Stimulated activated naive CD8-positive, alpha-beta T cell treated with anti-CD3 and anti-CD28 coated beads, Interleukin-15, Interleukin-2, amounts not matched to agents 100 U/mL and 50 U/mL, for 24 hours (primary cell): Measurements from ENCODE around the gene SCD5.

Source experiments
- ATAC-seq: fragments of 150-1000 bp; cut with Tn5 transposase; one replicate; pipeline ENCODE4 v1.10.0; 2021
- DNase-seq: peaks from one replicate; pipeline ENCODE4 v3.0.0; 2021

The SCD5 gene

DNA sequence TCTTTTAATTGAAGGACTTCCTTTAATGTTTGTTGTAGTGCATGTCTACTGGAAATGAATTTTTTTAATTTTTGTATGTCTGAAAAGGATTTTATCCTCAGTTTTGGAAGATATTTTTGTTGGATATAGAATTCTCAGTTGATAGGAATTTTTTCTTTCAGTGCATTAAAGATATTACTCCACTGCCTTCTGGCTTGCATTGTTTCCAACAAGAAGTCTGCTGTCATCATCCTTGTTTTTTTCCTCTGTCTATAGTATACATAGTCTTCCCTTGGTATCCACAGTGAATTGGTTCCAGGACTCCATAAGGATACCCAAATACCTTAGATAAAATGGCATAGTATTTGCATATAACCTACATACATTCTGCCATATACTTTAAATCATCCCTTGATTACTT, 33.5 kb downstream of the SCD5 start:
- DNase-seq (no peak), ATAC-seq (no peak)

DNA sequence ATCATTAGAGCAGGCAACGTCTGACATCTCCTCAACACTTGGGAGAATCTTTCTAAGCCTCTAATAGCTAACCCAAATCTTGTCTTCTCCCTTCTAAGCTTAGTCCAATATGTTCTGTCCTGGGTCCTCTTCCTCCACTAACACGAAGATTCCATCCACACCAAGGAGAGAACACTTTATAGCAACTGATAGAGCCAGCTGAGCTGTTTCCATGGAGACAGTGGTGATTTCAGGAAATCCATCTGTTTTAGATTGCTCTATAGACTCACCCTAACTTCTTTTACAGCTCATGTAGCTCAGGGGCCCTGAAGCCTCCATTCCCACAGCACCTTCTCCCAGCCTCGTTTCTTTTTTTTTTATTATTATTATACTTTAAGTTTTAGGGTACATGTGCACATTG, 37.4 kb downstream of the SCD5 start:
- no peak for ATAC-seq
- no peak for DNase-seq

DNA sequence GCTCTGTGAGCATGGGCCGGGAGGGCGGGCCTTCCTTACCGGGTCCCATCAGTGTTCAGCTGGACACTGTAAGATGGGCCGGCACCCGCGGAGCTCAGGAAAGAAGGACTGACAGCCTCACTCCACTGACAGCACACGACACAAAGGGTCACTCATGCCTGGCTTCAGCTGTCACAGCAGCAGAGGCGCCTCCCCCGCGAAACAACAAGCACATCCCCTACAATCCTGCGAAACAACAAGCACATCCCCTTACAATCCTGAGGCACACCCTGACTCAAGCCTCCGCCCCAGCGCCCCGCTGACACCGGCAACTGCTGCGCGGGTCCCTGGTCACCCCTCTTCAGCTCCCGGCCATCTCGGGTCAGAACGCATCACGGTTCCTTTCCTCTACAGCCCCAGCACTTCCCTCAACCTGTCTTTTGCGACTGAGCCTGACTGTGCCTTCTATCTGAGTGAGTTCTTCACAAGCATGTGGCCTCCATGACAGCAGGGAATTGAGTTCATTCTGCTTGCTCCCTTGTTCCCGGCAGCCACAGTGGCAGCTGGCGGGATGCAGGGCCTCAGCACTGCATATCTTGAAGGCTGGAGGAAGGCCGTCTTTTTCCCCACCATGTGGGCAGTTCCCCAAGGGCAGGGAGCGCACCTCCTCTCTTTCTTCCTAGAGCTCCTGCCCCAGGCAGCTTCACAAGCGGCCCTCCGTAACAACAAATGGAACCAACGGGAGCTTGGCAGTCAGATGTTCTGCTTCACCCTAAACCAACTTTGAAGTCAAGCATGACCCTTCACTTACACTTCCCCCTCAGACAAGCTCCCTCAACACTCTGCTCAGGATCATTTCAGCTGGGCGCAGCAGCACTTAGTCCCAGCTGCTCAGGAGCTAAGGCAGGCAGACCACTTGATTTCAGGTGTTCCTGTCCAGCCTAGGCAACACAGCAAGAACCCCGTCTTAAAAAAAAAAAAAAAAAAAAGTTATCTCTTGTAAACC, 39.6 kb downstream of the SCD5 start:
- ATAC-seq: no peak
- DNase-seq: no peak

DNA sequence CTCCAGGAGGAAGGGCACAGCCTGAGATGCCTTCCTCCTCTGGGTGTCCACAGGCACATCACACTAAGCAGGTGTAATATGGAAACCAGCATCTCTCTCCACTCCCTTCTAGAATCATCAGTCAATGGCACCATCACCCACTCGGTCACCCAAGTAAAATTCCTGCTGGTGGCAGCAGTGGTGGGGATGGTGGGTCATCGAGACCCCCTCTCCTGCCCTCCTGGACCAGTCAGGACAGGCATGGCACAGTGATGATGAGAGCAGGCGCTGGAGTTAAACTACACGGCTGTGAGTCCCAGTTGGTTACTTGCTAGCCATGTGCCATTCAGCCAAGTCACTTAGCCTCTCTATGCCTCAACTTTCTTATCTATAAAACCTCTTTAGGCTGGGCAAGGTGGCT, 42.5 kb downstream of the SCD5 start:
- no peak for DNase-seq
- no peak for ATAC-seq

DNA sequence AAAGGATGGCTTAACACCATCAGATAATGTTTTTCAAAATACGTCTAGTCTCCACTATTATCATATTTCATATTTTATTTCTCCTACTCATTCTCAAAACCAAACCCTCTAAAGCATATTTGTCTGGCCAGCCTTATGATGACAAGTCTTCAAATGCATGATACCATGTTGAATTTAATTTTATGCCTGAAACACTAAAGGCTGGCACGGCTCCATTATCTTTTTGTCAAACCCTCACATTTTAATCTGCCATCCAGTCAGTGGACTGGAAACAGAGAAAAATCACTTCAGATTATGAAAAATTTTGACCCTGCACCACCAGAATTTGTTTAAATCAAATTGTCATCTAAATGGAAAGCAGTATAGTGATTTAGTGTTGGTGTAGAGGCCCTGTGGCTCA, 42.9 kb downstream of the SCD5 start:
- ATAC-seq: no peak

DNA sequence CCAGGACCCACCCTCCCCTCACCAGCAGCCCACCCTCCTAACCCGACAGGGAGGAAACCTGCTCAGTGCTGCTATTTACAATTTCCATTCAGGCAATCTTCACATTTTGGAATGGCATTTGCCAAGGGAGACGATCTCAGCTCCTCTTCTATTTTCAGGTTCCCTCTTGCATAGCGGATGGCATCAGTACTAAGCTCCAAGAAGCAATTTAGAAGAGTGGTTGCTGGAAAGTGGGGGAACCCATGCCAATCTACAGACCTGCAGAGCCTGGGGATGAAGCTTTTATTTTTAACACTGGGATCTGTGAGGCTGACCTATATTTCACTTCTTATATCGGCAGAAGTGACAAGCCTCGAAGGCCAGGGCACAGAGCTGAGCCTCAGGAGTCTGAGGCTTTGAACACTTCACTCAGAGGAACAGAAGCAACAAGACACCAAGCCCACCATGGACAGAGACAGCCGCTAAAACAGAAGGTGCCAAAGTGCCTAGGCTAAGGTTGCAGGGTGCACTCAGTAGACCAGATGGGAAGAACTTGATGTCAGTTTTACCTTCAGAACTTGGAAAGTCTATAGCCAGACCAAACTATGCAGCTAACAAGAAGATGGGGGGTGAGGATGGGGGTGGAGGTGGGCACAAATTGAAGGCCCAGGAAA, 44.0 kb downstream of the SCD5 start:
- no peak for DNase-seq
- no peak for ATAC-seq

More for the DNA sequence above, 42.9 kb downstream of the SCD5 start:
- DNase-seq: no peak

DNA sequence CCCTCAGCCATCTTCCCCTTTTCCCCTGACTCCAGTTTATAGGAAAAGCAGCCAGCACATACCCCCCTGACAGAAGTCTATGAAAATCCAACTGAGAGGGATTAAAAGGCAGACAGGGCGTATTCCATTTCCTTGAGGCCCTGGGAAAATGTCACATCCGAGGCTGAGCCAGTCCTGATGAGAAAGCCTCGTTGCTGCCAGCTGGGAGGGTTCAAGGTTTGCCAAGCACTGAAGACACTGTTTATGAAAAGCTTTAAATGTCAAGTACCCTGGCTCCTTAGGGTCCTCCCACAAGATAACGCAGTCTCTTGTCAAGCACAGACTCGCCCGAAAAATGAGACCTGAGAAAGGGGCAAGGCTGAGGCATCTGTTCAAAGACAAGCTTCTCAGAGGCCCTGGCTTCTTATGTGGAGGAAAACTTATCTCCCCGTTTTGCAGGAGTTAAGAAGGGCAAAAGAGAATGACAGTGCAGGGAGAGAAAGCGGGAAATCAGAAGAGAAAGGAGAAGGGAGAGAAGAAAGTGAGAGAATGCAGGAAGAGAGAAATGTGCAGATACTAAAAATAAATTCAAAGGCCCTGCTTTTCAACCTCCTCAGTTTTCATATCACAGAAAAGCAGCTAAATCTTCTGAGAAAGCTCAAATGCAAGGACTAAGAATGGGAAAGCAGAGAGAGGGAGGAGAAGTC, 44.7 kb downstream of the SCD5 start:
- DNase-seq: no peak
- ATAC-seq: no peak

DNA sequence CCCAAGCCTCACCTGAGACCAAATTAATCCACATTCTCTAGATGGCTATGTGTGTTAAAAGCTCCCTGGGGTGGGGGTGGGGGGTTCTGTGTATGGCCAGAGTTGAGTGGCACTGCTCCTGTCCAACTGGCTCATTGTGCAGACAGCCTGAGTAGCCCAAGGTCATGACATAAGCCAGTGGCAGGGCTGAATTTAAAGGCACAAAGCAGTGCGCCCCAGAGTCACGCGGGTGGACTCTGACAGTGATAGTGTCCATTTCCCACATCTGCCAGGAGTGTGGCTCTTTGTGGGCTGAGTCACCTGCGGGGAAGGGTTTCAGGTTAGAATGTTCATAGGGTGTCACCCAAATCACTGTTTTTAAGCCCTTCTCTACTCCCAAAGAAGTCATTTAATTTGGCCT, 45.4 kb downstream of the SCD5 start:
- DNase-seq: no peak
- ATAC-seq: no peak

DNA sequence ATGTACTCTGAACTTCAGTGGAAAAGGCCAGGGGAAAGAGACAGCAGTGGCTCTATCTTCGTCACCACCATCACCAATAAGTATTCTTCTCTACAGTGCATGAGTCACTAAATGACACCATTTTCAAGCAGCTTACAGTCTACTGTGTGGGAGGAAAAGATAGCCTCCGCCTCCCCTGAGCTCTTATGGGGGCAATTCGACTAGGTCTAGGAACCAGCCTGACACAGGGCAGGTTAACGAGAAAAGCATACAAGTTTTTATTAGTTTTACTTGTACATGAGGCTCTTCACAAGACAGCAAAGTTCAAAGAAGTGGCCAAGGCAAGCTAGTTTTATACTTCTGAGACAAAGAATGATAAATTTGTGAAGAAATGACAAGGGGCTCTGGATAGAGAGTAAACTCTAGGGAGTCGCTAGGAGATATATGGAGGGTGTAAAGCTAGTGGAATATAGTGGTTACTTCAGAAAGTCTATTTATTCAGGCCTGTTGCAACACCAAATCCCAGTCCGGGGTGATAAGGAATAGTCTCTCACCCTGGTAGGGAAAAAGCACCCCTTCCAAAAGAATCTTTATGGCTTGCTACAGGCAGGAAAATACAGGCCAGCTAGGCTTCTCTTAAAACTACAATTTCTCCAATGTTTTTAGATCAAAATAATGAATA, 49.7 kb downstream of the SCD5 start:
- ATAC-seq: no peak
- no peak for DNase-seq

DNA sequence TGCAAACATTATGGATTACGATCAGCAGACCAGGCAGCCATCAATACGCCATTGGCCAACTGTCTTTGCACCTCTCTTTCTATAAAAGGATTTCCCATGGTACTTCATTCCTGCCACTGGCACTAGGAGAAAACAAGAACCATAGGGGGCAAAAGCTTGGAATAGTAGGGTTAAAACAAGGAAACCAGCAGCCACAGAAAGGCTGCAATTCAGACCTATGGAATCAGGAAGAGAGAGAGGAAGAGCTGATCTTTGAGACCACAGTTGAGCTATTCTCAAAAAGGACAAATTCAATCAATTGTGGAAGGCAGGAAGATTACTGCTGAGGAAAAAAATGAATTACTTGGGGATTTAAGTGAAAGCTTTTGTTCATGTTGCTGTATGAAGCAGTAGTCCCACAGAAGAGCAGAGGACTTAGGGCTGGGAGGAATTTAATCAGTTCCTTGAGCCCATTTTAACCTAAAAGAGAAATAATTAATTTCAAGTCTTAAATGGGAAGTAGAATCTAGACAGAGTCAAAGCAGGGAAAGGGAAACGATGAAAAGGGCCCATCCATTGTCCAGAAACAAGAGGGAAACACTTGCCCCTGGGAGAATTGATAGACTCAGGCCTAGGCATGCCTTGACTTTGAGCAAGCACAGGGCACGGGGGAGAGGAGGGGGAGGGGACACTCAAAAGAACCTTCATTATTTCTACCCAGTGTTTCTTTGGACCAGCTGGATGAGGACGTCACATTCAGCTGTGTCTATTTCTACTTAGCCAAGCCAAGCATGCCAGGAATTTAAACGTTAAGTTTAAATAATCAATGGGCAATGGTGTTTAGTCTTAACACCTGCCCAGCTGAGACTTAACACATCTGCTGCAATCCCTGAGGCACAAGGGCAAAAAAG, 50.7 kb downstream of the SCD5 start:
- no peak for ATAC-seq
- no peak for DNase-seq

DNA sequence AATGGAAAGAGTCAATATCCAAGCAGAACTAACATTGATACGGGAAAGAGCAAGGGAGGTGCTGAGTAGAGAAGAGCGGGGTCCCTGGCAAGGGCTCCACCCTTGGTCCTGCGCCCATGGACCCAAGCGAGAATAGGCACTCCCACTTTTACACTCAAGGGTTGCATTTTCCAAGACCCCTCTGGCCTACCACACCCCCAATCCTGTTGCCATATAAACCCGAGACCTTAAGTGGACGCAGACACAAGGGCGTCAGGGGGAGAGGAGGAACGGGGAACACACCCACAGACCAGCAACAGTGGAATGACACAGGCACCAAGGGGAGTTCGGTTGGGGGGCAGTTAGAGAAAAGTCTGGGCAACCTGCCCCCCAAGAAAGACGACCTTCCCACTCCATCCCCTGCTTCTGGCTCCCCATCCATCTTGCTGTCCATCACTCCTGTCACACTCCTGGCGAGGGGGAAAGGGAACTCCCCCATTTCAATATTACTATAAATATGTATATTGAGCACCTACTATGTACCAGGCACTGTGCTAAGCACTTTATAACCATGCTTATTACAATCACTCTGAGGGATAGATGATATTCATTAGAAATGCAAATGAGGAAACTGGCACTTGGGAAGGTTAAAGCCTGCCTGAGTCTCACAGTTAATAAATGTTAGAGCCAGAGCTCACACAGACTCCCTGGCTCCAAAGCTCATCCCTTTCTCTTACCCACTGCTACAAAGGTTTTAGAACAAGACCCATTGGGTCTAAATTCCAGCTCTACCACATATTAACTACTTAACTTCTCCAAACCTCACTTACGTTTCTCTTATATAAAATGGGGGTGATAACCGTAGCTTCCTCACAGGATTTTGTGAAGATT, 51.7 kb downstream of the SCD5 start:
- ATAC-seq: no peak
- DNase-seq: no peak

DNA sequence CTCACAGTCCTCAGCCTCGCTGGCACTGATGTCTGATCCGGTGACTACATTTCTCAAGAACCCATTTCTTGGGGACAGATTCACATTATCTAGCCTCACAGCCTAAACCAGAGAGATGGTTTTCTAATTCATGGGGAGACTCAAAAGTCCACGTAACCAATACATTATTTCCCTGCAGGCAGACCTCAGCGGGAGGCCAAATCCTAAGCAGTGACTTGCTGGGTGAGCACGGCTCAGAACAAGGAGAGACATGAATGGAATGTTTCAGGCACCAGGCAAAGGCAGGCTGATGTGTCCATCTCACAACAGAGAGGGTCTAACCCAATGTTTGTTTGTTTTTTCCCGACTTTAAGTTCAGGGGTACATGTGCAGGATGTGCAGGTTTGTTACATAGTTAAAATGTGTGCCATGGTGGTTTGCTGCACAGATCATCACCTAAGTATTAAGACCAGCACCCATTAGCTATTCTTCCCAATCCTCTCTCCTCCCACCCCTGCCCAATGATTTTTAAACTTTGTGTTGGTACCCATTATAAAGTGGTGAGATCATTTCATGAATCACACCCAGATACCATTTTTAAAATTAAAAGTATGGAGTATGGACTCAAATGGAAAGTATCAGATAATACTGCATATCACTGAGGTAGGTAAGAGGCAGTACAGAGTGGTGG, 53.3 kb downstream of the SCD5 start:
- no peak for ATAC-seq
- no peak for DNase-seq

DNA sequence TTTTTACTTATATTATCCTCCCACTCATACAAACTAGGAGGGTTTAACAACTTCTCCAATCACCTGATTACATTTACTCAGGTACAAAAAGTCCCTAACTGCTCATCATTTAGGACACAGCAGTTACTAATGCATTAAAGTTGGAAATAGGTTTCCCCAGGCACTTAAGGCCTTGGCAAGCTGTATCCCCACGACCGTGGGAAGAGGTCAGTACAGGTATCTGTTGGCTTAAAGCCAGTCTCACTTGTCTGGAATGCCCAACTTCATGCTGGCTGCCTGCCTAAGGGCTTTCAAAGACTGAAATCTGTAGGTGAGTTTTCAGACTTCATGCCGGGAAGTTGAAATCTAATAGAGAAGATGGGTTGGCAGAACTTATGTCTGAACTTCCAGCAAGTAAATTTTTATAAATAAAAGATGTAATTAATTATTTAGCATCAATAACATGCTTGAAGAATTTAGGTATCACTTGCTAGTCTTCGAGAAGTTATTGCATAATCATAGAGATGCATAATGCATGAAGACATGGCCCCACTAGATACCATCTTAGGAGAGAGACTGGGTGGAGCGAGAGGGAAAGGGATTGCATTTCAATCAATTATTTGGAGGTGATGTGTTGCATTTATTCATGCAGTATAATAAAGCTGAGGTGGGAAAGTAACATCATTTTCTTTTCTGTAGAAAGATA, 54.2 kb downstream of the SCD5 start:
- DNase-seq (no peak), ATAC-seq (no peak)

DNA sequence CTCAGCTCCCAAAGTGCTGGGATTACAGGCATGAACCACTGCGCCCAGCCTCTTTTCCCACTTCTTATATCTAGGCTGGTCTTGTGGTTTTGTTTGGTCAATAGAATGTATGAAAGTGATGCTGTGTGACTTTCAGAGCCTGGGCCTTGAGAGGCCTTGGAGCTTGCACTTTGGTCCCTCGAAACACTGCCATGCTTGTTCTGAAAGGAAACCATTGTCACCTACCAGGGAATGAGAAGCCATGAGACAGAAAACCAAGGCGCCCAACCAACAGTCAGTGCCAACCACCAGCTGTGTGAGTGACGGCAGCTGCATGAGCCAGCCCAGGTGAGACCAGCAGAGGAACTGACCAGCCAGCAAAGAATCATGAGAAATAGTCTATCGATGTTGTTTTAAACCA, 57.4 kb downstream of the SCD5 start:
- ATAC-seq: no peak

DNA sequence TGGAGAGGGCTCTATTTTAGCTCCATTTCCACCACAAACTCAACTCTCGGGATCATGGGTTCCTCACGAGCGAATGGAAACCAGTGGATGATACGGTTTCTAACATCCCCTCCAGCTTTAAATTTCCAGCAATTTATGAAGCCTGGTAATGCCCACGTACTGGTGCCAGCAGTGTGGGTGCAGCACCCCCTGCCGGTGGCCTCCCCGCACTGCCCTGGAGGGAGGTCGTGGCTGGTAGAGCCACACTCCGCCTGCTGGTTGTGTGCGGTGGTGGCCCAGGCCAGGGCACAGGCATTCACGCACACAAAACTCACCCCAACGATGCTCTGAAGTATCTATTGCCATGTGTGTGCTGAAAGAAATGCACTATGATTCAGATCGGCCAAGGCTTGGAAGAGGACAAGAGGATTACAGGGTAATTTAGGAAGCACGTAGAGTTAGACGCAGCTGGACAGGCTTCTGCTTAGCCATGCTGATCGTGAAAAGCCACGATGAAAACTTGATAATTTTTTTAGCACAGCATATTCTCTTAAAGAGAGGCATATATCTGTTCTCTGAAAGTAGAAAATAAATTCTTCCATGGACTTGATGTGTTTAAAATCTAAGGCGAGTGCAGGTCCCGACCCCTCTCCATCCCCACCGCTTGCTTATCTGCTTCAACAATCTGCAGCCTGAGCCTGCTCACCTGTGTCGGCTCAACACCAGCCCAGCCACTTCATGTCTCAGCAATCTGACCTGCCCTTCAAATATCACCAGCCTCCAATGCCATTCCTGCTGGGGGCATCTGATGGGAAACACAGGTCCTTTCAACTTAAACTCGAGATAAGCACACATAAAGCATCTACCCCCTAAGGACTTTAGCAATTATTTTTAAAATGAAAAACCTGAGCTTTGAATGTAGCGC, 59.1 kb downstream of the SCD5 start:
- DNase-seq (peak; percentile 82), ATAC-seq (peak; percentile 99)

More for the DNA sequence above, 57.4 kb downstream of the SCD5 start:
- DNase-seq: no peak

DNA sequence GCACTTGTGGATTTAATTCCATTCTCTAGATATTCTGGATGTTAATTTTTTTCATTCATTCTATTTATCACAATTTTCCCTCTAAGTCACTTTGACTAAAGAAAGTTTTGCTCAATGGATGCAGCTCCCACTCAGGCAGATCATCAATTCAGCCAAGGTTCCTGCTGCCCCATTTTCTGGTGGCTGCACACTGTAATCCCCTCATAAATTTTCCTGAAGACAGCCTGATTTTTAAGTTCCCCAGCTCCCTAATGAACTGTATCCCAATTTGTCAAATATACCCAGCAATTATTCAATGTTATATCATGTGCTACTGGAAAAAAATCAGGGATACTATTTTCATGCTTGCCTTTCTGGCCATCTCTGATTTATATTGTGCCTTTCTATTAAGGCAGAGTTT, 61.2 kb downstream of the SCD5 start:
- ATAC-seq: no peak
- no peak for DNase-seq

DNA sequence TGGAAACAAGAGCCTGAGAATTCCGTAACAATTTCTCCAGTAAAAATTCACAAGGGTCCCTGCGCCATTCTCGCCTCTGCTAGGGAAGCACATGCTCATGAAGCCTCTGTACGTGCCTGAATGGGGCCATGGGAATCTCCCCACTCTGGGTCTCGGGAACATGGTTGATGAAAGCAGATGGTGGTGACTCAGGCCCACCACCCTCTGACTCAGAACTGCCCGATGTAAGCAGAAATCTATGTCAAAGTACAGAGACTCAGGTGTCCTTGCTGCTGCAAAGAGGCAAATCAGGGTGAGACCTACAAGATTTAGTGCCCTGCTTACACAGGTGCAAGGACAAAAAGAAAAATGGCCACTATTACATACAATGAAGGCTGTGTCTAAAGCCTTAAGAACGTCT, 65.0 kb downstream of the SCD5 start:
- DNase-seq (peak; percentile 6), ATAC-seq (no peak)

DNA sequence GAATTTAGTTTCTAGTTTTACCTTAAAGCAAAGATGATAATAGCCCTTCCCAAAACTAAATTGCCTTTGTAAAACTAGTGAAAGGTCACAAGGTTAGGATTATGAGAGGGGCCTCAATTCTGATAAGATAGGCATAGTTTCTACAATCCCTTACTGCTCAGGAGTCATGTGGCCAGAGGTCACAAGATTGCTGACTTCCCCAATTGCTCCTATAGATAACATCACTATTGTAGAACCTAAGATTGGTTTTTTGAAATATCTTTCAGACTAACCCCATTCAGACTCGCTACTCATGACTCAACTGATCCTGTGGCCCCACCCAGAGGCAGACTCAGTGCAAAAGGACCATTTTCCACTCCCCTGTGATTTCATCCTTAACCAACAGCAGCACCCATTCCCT, 70.3 kb downstream of the SCD5 start:
- DNase-seq (no peak), ATAC-seq (no peak)
